HCT116 (cell line): ENCODE results near the gene NFIX. TPM values are rescaled to one million over a fixed set of nuclear protein-coding genes. Genes with fewer than 3 reads are reported as not detected.

Experiments
- ATAC-seq: fragments of 200-7000 bp; cut with Tn5 transposase; 2 replicates; pipeline ENCODE4 v1.9.1; 2020; ENCODE audit warnings: mild to moderate bottlenecking, moderate library complexity
- BruUV-seq: library from RNA; stranded (reverse); fragments of 400-500 nt; replicated peaks from 2 replicates; lab custom pipeline; 2021; lab: Mats Ljungman, UMichigan
- CTCF ChIA-PET: fragments of 300-600 bp; sonication (Branson Sonifier 250); formaldehyde crosslinking; loops from one replicate; lab custom pipeline; 2021; ENCODE audit warnings: antibody characterized with exemption; lab: Charles Lee
- POLR2A ChIA-PET: fragments of 300-600, 350-600 bp; sonication (Branson Sonifier 250); formaldehyde crosslinking; loops from one replicate; lab custom pipeline; 2021; ENCODE audit warnings: antibody characterized with exemption; lab: Charles Lee
- RAD21 ChIA-PET, 2 experiments: fragments of 300-600 bp; sonication (Branson Sonifier 250); formaldehyde crosslinking; loops; one replicate each; lab custom pipeline; 2023; ENCODE audit warnings: low total read pairs in 2 of 2; ENCODE audit not compliant: uncharacterized antibody in 2 of 2, unreplicated experiment in 2 of 2, low non-redundant PET in 1 of 2; lab: Charles Lee
- DNase-seq: peaks from one replicate; pipeline ENCODE4 v3.0.0-alpha.2; 2010; ENCODE audit warnings: low read depth, low spot score
- H2AFZ ChIP-seq: fragments of 200-600 bp; shearing (Covaris generic), sonication (generic); 2 replicates; pipeline ENCODE4 v1.6.1; 2017; ENCODE audit warnings: low read depth, mixed run types, mixed read lengths, antibody characterized with exemption, low read length; ENCODE audit not compliant: poor library complexity, severe bottlenecking
- H3K27ac ChIP-seq: 2 replicates; pipeline ENCODE4 v1.5.1; 2012; ENCODE audit warnings: low read depth, low read length
- H3K27me3 ChIP-seq: fragments of 200-600 bp; sonication (generic); 2 replicates; pipeline ENCODE4 v1.6.1; 2016; ENCODE audit warnings: mixed run types, low read length, mixed read lengths; ENCODE audit not compliant: insufficient read depth
- H3K36me3 ChIP-seq, 2 experiments: fragments of 200-500 bp in 1 of 2; fragments of 200-600 bp in 1 of 2; sonication (Bioruptor generic) in 1 of 2; sonication (generic) in 1 of 2; 2 replicates each; pipeline versions ENCODE4 v1.5.1 to v1.6.1; 2014 to 2016; ENCODE audit warnings: low read length in 2 of 2, inconsistent platforms in 1 of 2, mixed read lengths in 1 of 2, mixed run types in 1 of 2; ENCODE audit not compliant: insufficient read depth in 2 of 2, control insufficient read depth in 1 of 2
- H3K4me1 ChIP-seq, 2 experiments: fragments of 200-600 bp in 1 of 2; sonication (generic) in 1 of 2; 2 replicates each; pipeline versions ENCODE4 v1.5.1 to v1.6.1; 2012 to 2017; ENCODE audit warnings: low read length in 2 of 2, inconsistent platforms in 1 of 2, mild to moderate bottlenecking in 1 of 2, mixed read lengths in 1 of 2, mixed run types in 1 of 2, moderate library complexity in 1 of 2; ENCODE audit not compliant: insufficient read depth in 2 of 2, control insufficient read depth in 1 of 2
- H3K4me2 ChIP-seq: fragments of 200-600 bp; sonication (generic); 2 replicates; pipeline ENCODE4 v1.6.1; 2017; ENCODE audit warnings: mixed run types, low read length, mixed read lengths
- H3K4me3 ChIP-seq, 2 experiments: fragments of 200-600 bp in 1 of 2; sonication (generic) in 1 of 2; replicated peaks in 1 of 2; 2 replicates each; pipeline ENCODE4 v1.5.1; 2011 to 2016; ENCODE audit warnings: low read length in 2 of 2, control low read depth in 1 of 2, low read depth in 1 of 2, mild to moderate bottlenecking in 1 of 2, mixed read lengths in 1 of 2, mixed run types in 1 of 2
- H3K79me2 ChIP-seq: fragments of 200-600 bp; sonication (generic); 2 replicates; pipeline ENCODE4 v1.6.1; 2017; ENCODE audit warnings: mild to moderate bottlenecking, mixed run types, low read length, moderate library complexity, mixed read lengths; ENCODE audit not compliant: insufficient read depth
- H3K9ac ChIP-seq: fragments of 200-600 bp; sonication (generic); 2 replicates; pipeline ENCODE4 v1.6.1; 2016; ENCODE audit warnings: low read length, mixed read lengths
- H3K9me2 ChIP-seq: fragments of 200-600 bp; sonication (generic), shearing (Covaris generic); 2 replicates; pipeline ENCODE4 v1.6.1; 2017; ENCODE audit warnings: mixed run types, mild to moderate bottlenecking, moderate library complexity; ENCODE audit not compliant: insufficient read depth
- H3K9me3 ChIP-seq, 2 experiments: fragments of 200-500 bp in 1 of 2; fragments of 200-600 bp in 1 of 2; sonication (Bioruptor generic) in 1 of 2; sonication (generic) in 1 of 2; 2 replicates each; pipeline ENCODE4 v1.6.1; 2014 to 2017; ENCODE audit warnings: low read length in 2 of 2, mixed read lengths in 2 of 2, inconsistent platforms in 1 of 2, low read depth in 1 of 2, mild to moderate bottlenecking in 1 of 2, mixed run types in 1 of 2, moderate library complexity in 1 of 2; ENCODE audit not compliant: control insufficient read depth in 1 of 2, insufficient read depth in 1 of 2
- H4K20me1 ChIP-seq: fragments of 200-600 bp; sonication (generic), shearing (Covaris generic); 2 replicates; pipeline ENCODE4 v1.6.1; 2017; ENCODE audit warnings: mixed run types, mild to moderate bottlenecking, moderate library complexity; ENCODE audit not compliant: insufficient read depth
- ATF3 ChIP-seq: IDR thresholded peaks from 2 replicates; pipeline ENCODE4 v1.6.1; 2012
- CBX3 ChIP-seq: IDR thresholded peaks from 2 replicates; pipeline ENCODE4 v1.6.1; 2012; ENCODE audit warnings: low read depth
- EGR1 ChIP-seq: IDR thresholded peaks from 2 replicates; pipeline ENCODE4 v1.6.1; 2012; ENCODE audit warnings: low read depth
- ELF1 ChIP-seq: IDR thresholded peaks from 2 replicates; pipeline ENCODE4 v1.6.1; 2012; ENCODE audit warnings: low read depth, borderline replicate concordance
- EZH2phosphoT487 ChIP-seq: fragments of 200-600 bp; IDR thresholded peaks from 2 replicates; pipeline ENCODE4 v1.6.1; 2018; ENCODE audit warnings: antibody characterized with exemption, borderline replicate concordance
- JUND ChIP-seq: IDR thresholded peaks from 2 replicates; pipeline ENCODE4 v1.6.1; 2012
- REST ChIP-seq: IDR thresholded peaks from 2 replicates; pipeline ENCODE4 v1.6.1; 2012; ENCODE audit warnings: low read depth
- SRF ChIP-seq: IDR thresholded peaks from 2 replicates; pipeline ENCODE4 v1.6.1; 2012; ENCODE audit warnings: low read depth
- TCF7L2 ChIP-seq: IDR thresholded peaks from 2 replicates; pipeline ENCODE4 v1.7.0; 2011; ENCODE audit warnings: borderline replicate concordance, inconsistent platforms; ENCODE audit not compliant: insufficient read depth, insufficient read length; ENCODE audit errors: extremely low read depth
- ZBTB33 ChIP-seq: IDR thresholded peaks from 2 replicates; pipeline ENCODE4 v1.6.1; 2011; ENCODE audit warnings: mild to moderate bottlenecking, low read length, moderate library complexity; ENCODE audit not compliant: insufficient replicate concordance; ENCODE audit errors: extremely low read depth
- intact Hi-C: fragments of 100-400 bp; cut with micrococcal nuclease; formaldehyde crosslinking; loops from 2 replicates; pipeline ENCODE4 v1.10.0; 2022
- total RNA-seq: library from RNA; stranded (reverse); gene quantifications from one replicate; pipeline ENCODE4 v1.2.1, GENCODE V29; 2021; ENCODE audit not compliant: unreplicated experiment

Gene NFIX
- total RNA-seq, 1 experiment from 2014 or later, result 34.8 TPM

- intact Hi-C loops, result loop anchor here (10.0 kb wide), 1 partner anchor 625 kb away; no protein-coding TSS in a partner anchor
- no peaks in the 10 kb centered on the region for H3K79me2 ChIP-seq
- H3K4me2 ChIP-seq, result no peak overlapping the region
- CTCF ChIA-PET, result interaction anchor here (1.2 kb wide), 2 partner anchors 10 to 123 kb away, joined by 3 read pairs; no protein-coding TSS in a partner anchor
- H2AFZ ChIP-seq, result no peak overlapping the region
- ATAC-seq (no peak), DNase-seq (no peak)
- TF ChIP-seq SRF, result no peak
- TF ChIP-seq CBX3, result no peak
- TF ChIP-seq EZH2phosphoT487, result no peak
- no peak for TF ChIP-seq REST
- no peaks in the 10 kb centered on the region for H3K9me2 ChIP-seq
- H4K20me1 ChIP-seq, result no peaks in the 10 kb centered on the region
- H3K27me3 ChIP-seq, result no peaks in the 10 kb centered on the region
- H3K4me1 ChIP-seq, result peaks cover 3 to 20% of the 10 kb centered on the region in 2 experiments; a peak in 3 of 4 replicates
- RAD21 ChIA-PET, result no interaction called here
- no peaks in the 10 kb centered on the region for H3K9me3 ChIP-seq
- no peak overlapping the region for H3K4me3 ChIP-seq
- POLR2A ChIA-PET, result no interaction called here
- no peak overlapping the region for H3K27ac ChIP-seq
- no peak overlapping the region for H3K9ac ChIP-seq
- H3K36me3 ChIP-seq, result no peaks in the 10 kb centered on the region
- no TSS peak for BruUV-seq
Measured at GRCh38 chr19:12970070-12970820, 25.0 kb upstream of the NFIX start.

GRCh38 chr19:12973236-12973635 is 22.0 kb upstream of the NFIX start:
- ATAC-seq, result no peak
- RAD21 ChIA-PET, result no interaction called here
- no peaks in the 10 kb centered on the region for H3K9me3 ChIP-seq

More at GRCh38 chr19:12973236-12973635, 22.0 kb upstream of the NFIX start:
- no peaks in the 10 kb centered on the region for H4K20me1 ChIP-seq
- intact Hi-C loops, result loop anchor here (10.0 kb wide), 1 partner anchor 622 kb away; no protein-coding TSS in a partner anchor
- no peaks in the 10 kb centered on the region for H3K27me3 ChIP-seq
- H3K79me2 ChIP-seq, result no peaks in the 10 kb centered on the region
- no peak overlapping the region for H3K4me2 ChIP-seq
- no peaks in the 10 kb centered on the region for H3K9me2 ChIP-seq
- H3K36me3 ChIP-seq, result no peaks in the 10 kb centered on the region
- no TSS peak for BruUV-seq
- POLR2A ChIA-PET, result no interaction called here
- no peak overlapping the region for H3K9ac ChIP-seq
- no peak overlapping the region for H3K4me3 ChIP-seq
- H2AFZ ChIP-seq, result no peak overlapping the region
- H3K4me1 ChIP-seq, result peaks cover 0 to 17% of the 10 kb centered on the region in 2 experiments; a peak in 2 of 4 replicates
- TF ChIP-seq JUND, result no peak
- no peak for TF ChIP-seq TCF7L2
- no peak for TF ChIP-seq ELF1
- no peak for TF ChIP-seq ZBTB33
- no peak for TF ChIP-seq ATF3
- TF ChIP-seq EGR1, result no peak
- no peak for DNase-seq
- CTCF ChIA-PET, result interaction anchor here (1.2 kb wide), 1 partner anchor 121 kb away, joined by 3 read pairs; no protein-coding TSS in a partner anchor
- H3K27ac ChIP-seq, result no peak overlapping the region
